Spleen (tissue), 11 donors: ENCODE measurements around the gene IL13RA1. TPM values are rescaled to one million over a fixed set of nuclear protein-coding genes. Genes with fewer than 3 reads are reported as not detected.
"Not testable (repeated sequence)": the region's sequence is repeated elsewhere in the genome, so short reads cannot be mapped to it uniquely, and the experiment has no call there.

Source experiments
- DNase-seq: peaks from one replicate; pipeline ENCODE4 v3.0.0-alpha.2; 2020
- H3K27ac ChIP-seq, 8 donors: fragments of 200-600 bp; sonication (generic) in 7 of 8; 1 replicate in 4 of 8; 2 replicates in 4 of 8; pipeline versions ENCODE4 v1.5.0 to v1.8.0; 2016 to 2021; ENCODE audit warnings: inconsistent platforms in 4 of 8, mild to moderate bottlenecking in 4 of 8, moderate library complexity in 1 of 8
- H3K27me3 ChIP-seq, 7 donors: fragments of 200-600 bp; sonication (generic) in 6 of 7; replicated peaks in 1 of 7; 1 replicate in 4 of 7; 2 replicates in 3 of 7; pipeline versions ENCODE4 v1.5.0 to v1.8.0; 2016 to 2021; ENCODE audit warnings: inconsistent platforms in 3 of 7, mild to moderate bottlenecking in 1 of 7
- H3K36me3 ChIP-seq, 6 donors: fragments of 200-600 bp; sonication (generic) in 5 of 6; 1 replicate in 4 of 6; 2 replicates in 2 of 6; pipeline versions ENCODE4 v1.5.0 to v1.8.0; 2016 to 2021; ENCODE audit warnings: inconsistent platforms in 2 of 6
- H3K4me1 ChIP-seq, 6 donors: fragments of 200-600 bp; sonication (generic) in 5 of 6; 1 replicate in 3 of 6; 2 replicates in 3 of 6; pipeline versions ENCODE4 v1.5.0 to v1.8.0; 2016 to 2021; ENCODE audit warnings: inconsistent platforms in 3 of 6
- H3K4me3 ChIP-seq, 8 donors: fragments of 200-600 bp; sonication (generic) in 7 of 8; 1 replicate in 4 of 8; 2 replicates in 4 of 8; pipeline versions ENCODE4 v1.5.0 to v1.8.0; 2016 to 2021; ENCODE audit warnings: inconsistent platforms in 4 of 8, mild to moderate bottlenecking in 4 of 8, moderate library complexity in 2 of 8
- H3K9me3 ChIP-seq, 8 donors: fragments of 200-600 bp; sonication (generic) in 7 of 8; 1 replicate in 4 of 8; 2 replicates in 4 of 8; pipeline versions ENCODE4 v1.5.0 to v1.8.0; 2016 to 2021; ENCODE audit warnings: inconsistent platforms in 4 of 8
- CTCF ChIP-seq, 11 experiments: fragments of 200-600 bp in 7 of 11; fragments of 450-650 bp in 4 of 11; sonication (generic) in 4 of 11; IDR thresholded peaks in 8 of 11; conservative IDR thresholded peaks in 3 of 11; 1 replicate in 7 of 11; 2 replicates in 4 of 11; pipeline versions ENCODE4 v1.4.0 to v1.8.0; 2016 to 2021; ENCODE audit warnings: antibody characterized with exemption in 11 of 11, inconsistent platforms in 4 of 11, mild to moderate bottlenecking in 1 of 11
- POLR2A ChIP-seq, 3 donors: fragments of 450-650 bp; IDR thresholded peaks; one replicate each; pipeline ENCODE4 v1.5.1; 2017; ENCODE audit warnings: antibody characterized with exemption in 3 of 3, mild to moderate bottlenecking in 1 of 3
- POLR2AphosphoS5 ChIP-seq, 3 donors: sonication (generic); formaldehyde crosslinking; IDR thresholded peaks; one replicate each; pipeline ENCODE4 v1.5.1; 2017; ENCODE audit warnings: antibody characterized with exemption in 3 of 3
- WGBS, 5 donors: extraction: QIAGEN DNeasy Blood & Tissue Kit in 3 of 5; methylation state at CpG; one replicate each; pipeline versions ENCODE4 v1.1.5 to v1.1.7; 2013 to 2018; 5-methylcytosine and 5-hydroxymethylcytosine counted together
- intact Hi-C: fragments of 100-400 bp; cut with DNase I; formaldehyde crosslinking; loops from one replicate; pipeline ENCODE4 v1.15.0; 2023; ENCODE audit warnings: low total_unique reads
- polyA plus RNA-seq, 3 donors: library from polyadenylated mRNA; stranded (reverse); fragments of 200-250 nt; gene quantifications; one replicate each; pipeline ENCODE4 v1.2.1, GENCODE V29; 2013
- total RNA-seq, 7 donors: library from RNA; depleted of rRNA in 3 of 7; stranded (reverse); fragments of >200 nt in 3 of 7; fragmentation: NEBNext Ultra II Directional in 4 of 7; extraction: Animal tissue kit (Norgen Biotek cat#: 25700) in 4 of 7; gene quantifications; one replicate each; pipeline versions ENCODE4 v1.1.0 to v1.2.1, GENCODE V29; 2016 to 2021
- donor health status: healthy with polysubstance abuse.
- donor health status: DM: no; HTN: no; CAD: no; lungs with moderate emphysema.
- donor health status: DM: no; HTN: no; CAD: no.
- donor health status: Bipolar disorder and iron deficiency.
- donor health status: healthy.
- donor health status: DM: no; HTN: no; CAD: no.
- donor health status: DM: yes; HTN: yes; CAD: no.

The IL13RA1 gene
- total and polyA plus RNA-seq, 10 donors, result 17.5 to 67.1 (median 45.4) TPM

- Histone ChIP-seq H3K9me3 (no peaks in the 10 kb centered on the region), H3K4me1 (peaks cover 0 to 29% (median 0%) of the 10 kb centered on the region in 6 donors), H3K4me3 (no peak overlapping the region), H3K36me3 (no peaks in the 10 kb centered on the region), H3K27me3 (no peaks in the 10 kb centered on the region), H3K27ac (peak overlapping the region in 3 of 8 donors; percentile 48 to 74 (median 64))
- WGBS, 5 donors, result 29 to 63% (median 44%) methylated on average over 5 of the region's 5 CpGs
- no peak for DNase-seq
- intact Hi-C loops, result no loop called here
- TF ChIP-seq POLR2A (IDR thresholded peaks at IDR 0.05) (no peak), POLR2AphosphoS5 (IDR thresholded peaks at IDR 0.05) (peak in 1 of 3 donors; percentile 38)
These were observed 28.8 kb upstream of the IL13RA1 start for GRCh38 chrX:118698516-118699170.

DNA sequence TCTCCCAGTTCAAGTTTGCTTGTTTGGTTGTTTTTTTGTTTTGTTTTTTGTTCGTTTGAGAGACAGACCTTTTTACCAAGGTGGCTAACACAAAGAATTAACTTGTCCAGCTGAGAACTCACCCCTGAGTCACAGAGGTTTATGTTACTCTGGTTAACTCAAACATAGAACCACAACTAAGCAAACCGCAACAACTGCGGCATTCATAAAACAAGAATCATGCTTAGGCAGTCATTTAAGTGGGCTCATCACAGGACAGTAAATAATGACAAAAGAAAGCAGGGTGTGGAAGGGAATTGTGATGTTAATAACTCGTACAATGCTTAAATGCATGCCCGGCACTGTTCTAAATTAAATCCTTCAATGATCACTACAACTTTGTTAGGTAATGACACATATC is 24.7 kb upstream of the IL13RA1 start:
- WGBS, 5 donors, result 80 to 90% (median 87%) methylated on average over 5 of the region's 5 CpGs
- H3K4me3 ChIP-seq, result no peak overlapping the region
- intact Hi-C loops, result no loop called here
- no peak for DNase-seq
- H3K27ac ChIP-seq, result no peak overlapping the region
- no peaks in the 10 kb centered on the region for H3K27me3 ChIP-seq
- H3K4me1 ChIP-seq, result peaks cover 0 to 10% (median 0%) of the 10 kb centered on the region in 6 donors
- H3K9me3 ChIP-seq, result no peaks in the 10 kb centered on the region
- no peaks in the 10 kb centered on the region for H3K36me3 ChIP-seq
- TF ChIP-seq CTCF (IDR thresholded peaks at IDR 0.05 in 8 of 11, conservative IDR thresholded peaks at IDR 0.05 in 3 of 11) (no peak), POLR2AphosphoS5 (IDR thresholded peaks at IDR 0.05) (no peak), POLR2A (IDR thresholded peaks at IDR 0.05) (no peak)

- H3K9me3 ChIP-seq, result no peaks in the 10 kb centered on the region
- H3K4me3 ChIP-seq, result no peak overlapping the region
- H3K27ac ChIP-seq, result no peak overlapping the region
- no peaks in the 10 kb centered on the region for H3K27me3 ChIP-seq
- intact Hi-C loops, result no loop called here
- DNase-seq, result no peak
- WGBS, 5 donors, result 69 to 83% (median 78%) methylated on average over 4 of the region's 4 CpGs
- TF ChIP-seq POLR2AphosphoS5 (IDR thresholded peaks at IDR 0.05) (no peak), CTCF (IDR thresholded peaks at IDR 0.05 in 8 of 11, conservative IDR thresholded peaks at IDR 0.05 in 3 of 11) (no peak), POLR2A (IDR thresholded peaks at IDR 0.05) (no peak)
- H3K4me1 ChIP-seq, result no peaks in the 10 kb centered on the region
- no peaks in the 10 kb centered on the region for H3K36me3 ChIP-seq
These were observed 20.7 kb upstream of the IL13RA1 start for GRCh38 chrX:118706681-118707080.

GRCh38 chrX:118714521-118714920 is 12.9 kb upstream of the IL13RA1 start:
- TF ChIP-seq POLR2A (IDR thresholded peaks at IDR 0.05) (no peak), CTCF (IDR thresholded peaks at IDR 0.05 in 8 of 11, conservative IDR thresholded peaks at IDR 0.05 in 3 of 11) (no peak), POLR2AphosphoS5 (IDR thresholded peaks at IDR 0.05) (no peak)
- intact Hi-C loops, result no loop called here

DNA sequence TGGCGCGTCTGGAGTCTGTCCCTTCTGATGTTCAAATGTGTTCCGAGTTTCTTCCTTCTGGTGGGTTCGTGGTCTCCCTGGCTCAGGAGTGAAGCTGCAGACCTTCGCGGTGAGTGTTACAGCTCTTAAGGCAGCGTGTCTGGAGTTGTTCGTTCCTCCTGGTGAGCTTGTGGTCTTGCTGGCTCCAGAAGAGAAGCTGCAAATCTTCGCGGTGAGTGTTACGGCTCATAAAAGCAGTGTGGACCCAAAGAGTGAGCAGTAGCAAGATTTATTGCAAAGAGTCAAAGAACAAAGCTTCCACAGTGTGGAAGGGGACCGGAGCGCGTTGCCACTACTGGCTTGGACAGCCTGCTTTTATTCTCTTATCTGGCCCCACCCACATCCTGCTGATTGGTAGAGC is 11.5 kb upstream of the IL13RA1 start:
- DNase-seq, H3K36me3 ChIP-seq, H3K4me3 ChIP-seq, H3K9me3 ChIP-seq, intact Hi-C loops, H3K27ac ChIP-seq, H3K27me3 ChIP-seq: not testable (repeated sequence)
- H3K4me1 ChIP-seq, result peaks cover 0 to 33% (median 6%) of the 10 kb centered on the region in 6 donors
- 62 to 88% (median 78%) methylated on average over 10 to 14 of the region's 14 CpGs for WGBS, 5 donors

More at GRCh38 chrX:118714521-118714920, 12.9 kb upstream of the IL13RA1 start:
- H3K36me3 ChIP-seq, result no peaks in the 10 kb centered on the region
- no peak overlapping the region for H3K4me3 ChIP-seq
- no peaks in the 10 kb centered on the region for H3K27me3 ChIP-seq
- H3K27ac ChIP-seq, result no peak overlapping the region
- DNase-seq, result no peak
- H3K4me1 ChIP-seq, result peaks cover 0 to 23% (median 6%) of the 10 kb centered on the region in 6 donors
- no peaks in the 10 kb centered on the region for H3K9me3 ChIP-seq
- 89 to 100% (median 90%) methylated on average over 1 of the region's 1 CpG for WGBS, 5 donors

- H3K9me3 ChIP-seq, H3K27me3 ChIP-seq, H3K4me3 ChIP-seq, H3K36me3 ChIP-seq, intact Hi-C loops: not testable (repeated sequence)
- Histone ChIP-seq H3K27ac (peak overlapping the region in 4 of 8 donors; percentile 78 to 92 (median 90)), H3K4me1 (peaks cover 0 to 33% (median 6%) of the 10 kb centered on the region in 6 donors)
- DNase-seq, result peak; percentile 72
- 92 to 100% (median 96%) methylated on average over 6 to 28 of the region's 28 CpGs for WGBS, 5 donors
These were observed 10.6 kb upstream of the IL13RA1 start for GRCh38 chrX:118716833-118717232.
